ENCODE results near the gene RPP30. TPM values are rescaled to one million over a fixed set of nuclear protein-coding genes. Genes with fewer than 3 reads are reported as not detected.

RPP30 gene
- total RNA-seq, 1 donor from 2014 or later, result 59.6 TPM

DNA sequence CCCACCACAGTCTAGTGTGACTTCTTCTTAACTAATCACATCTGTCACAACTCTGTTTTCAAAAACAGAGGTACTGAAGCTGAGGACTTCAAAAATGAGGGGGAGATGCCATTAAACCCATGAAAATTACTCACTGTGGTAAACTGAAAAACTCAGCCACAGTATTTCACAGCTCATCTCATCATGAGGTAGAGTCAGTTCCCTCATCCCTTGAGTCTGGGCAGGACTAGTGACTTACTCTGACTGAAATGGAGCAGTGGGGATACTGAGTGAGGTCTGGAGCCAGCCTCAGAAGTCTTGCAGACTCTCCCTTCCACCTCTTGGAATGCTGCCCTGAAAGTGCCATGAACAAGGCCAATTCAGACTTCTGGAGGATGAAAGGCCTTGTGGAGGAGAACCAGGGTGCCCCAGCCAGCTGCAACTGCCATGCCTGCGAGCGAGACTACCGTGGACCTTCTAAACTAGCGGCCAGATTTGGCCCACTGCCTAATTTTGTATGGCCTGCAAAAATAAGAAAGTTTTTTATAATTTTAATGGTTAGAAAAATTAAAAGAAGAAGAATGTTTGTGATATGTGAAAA, 73.8 kb downstream of the RPP30 start:
- H3K27me3 Mint-ChIP-seq (ENCODE audit: low read depth), result no peaks in the 10 kb centered on the region
- no peaks in the 10 kb centered on the region for H3K9me3 Mint-ChIP-seq
- H3K36me3 Mint-ChIP-seq (ENCODE audit: low read depth), result no peaks in the 10 kb centered on the region
- no peak overlapping the region for H3K27ac Mint-ChIP-seq (ENCODE audit: unreplicated experiment)
- no peaks in the 10 kb centered on the region for H3K4me1 Mint-ChIP-seq
- no peak overlapping the region for H3K4me3 Mint-ChIP-seq
- TF ChIP-seq, protein P1, sequence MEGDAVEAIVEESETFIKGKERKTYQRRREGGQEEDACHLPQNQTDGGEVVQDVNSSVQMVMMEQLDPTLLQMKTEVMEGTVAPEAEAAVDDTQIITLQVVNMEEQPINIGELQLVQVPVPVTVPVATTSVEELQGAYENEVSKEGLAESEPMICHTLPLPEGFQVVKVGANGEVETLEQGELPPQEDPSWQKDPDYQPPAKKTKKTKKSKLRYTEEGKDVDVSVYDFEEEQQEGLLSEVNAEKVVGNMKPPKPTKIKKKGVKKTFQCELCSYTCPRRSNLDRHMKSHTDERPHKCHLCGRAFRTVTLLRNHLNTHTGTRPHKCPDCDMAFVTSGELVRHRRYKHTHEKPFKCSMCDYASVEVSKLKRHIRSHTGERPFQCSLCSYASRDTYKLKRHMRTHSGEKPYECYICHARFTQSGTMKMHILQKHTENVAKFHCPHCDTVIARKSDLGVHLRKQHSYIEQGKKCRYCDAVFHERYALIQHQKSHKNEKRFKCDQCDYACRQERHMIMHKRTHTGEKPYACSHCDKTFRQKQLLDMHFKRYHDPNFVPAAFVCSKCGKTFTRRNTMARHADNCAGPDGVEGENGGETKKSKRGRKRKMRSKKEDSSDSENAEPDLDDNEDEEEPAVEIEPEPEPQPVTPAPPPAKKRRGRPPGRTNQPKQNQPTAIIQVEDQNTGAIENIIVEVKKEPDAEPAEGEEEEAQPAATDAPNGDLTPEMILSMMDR (conservative IDR thresholded peaks at IDR 0.05), result no peak
- DNase-seq (ENCODE audit: low read depth, low spot score), result no peak

GRCh38 chr10:90947030-90947960, 75.5 kb downstream of the RPP30 start:
- TF ChIP-seq, protein P1 (conservative IDR thresholded peaks at IDR 0.05), result no peak
- peaks cover under 1% of the 10 kb centered on the region for H3K27me3 Mint-ChIP-seq (ENCODE audit: low read depth)
- no peaks in the 10 kb centered on the region for H3K36me3 Mint-ChIP-seq (ENCODE audit: low read depth)
- H3K9me3 Mint-ChIP-seq, result peaks cover 8% of the 10 kb centered on the region
- DNase-seq (ENCODE audit: low read depth, low spot score), result no peak
- no peak overlapping the region for H3K27ac Mint-ChIP-seq (ENCODE audit: unreplicated experiment)
- H3K4me3 Mint-ChIP-seq, result no peak overlapping the region
- no peaks in the 10 kb centered on the region for H3K4me1 Mint-ChIP-seq

Other genes with a start within 250 kb of the RPP30 start
- gene HTR7, start 13.9 kb upstream of the RPP30 start, total RNA-seq, result 0.09 TPM in 1 of 2 replicates, not detected in the other
- not detected in 2 replicates for gene ANKRD1, start 49.1 kb downstream of the RPP30 start, total RNA-seq

Measured in neural crest cell (in vitro differentiated cells).